Heart right ventricle (tissue), 16 donors: Measurements from ENCODE around the gene CTRB1. TPM values are rescaled to one million over a fixed set of nuclear protein-coding genes. Genes with fewer than 3 reads are reported as not detected.
"Not testable (repeated sequence)": the region's sequence is repeated elsewhere in the genome, so short reads cannot be mapped to it uniquely, and the experiment has no call there.

ENCODE experiments used
- ATAC-seq, 8 donors: fragments of 200-7000 bp; cut with Tn5 transposase; one replicate each; pipeline ENCODE4 v1.9.1; 2020; ENCODE audit warnings: mild to moderate bottlenecking in 8 of 8, moderate library complexity in 8 of 8, moderate number of reproducible peaks in 1 of 8
- DNase-seq, 2 donors: peaks; one replicate each; pipeline ENCODE4 v3.0.0-alpha.2; 2020
- H3K27ac ChIP-seq, 10 donors: fragments of 200-600 bp; sonication (generic) in 2 of 10; one replicate each; pipeline versions ENCODE4 v1.5.0 to v1.8.0; 2020 to 2022; ENCODE audit warnings: mild to moderate bottlenecking in 3 of 10
- H3K27me3 ChIP-seq, 7 donors: fragments of 200-600 bp; one replicate each; pipeline ENCODE4 v1.8.0; 2021 to 2022; ENCODE audit warnings: mild to moderate bottlenecking in 2 of 7
- H3K36me3 ChIP-seq, 9 donors: fragments of 200-600 bp; sonication (generic) in 1 of 9; one replicate each; pipeline versions ENCODE4 v1.5.0 to v1.8.0; 2020 to 2022; ENCODE audit warnings: mild to moderate bottlenecking in 2 of 9
- H3K4me1 ChIP-seq, 9 donors: fragments of 200-600 bp; sonication (generic) in 1 of 9; one replicate each; pipeline versions ENCODE4 v1.5.0 to v1.8.0; 2020 to 2022; ENCODE audit warnings: mild to moderate bottlenecking in 4 of 9
- H3K4me3 ChIP-seq, 10 donors: fragments of 200-600 bp; sonication (generic) in 2 of 10; one replicate each; pipeline versions ENCODE4 v1.5.0 to v1.8.0; 2020 to 2022; ENCODE audit warnings: mild to moderate bottlenecking in 7 of 10, moderate library complexity in 2 of 10
- H3K9me3 ChIP-seq, 11 donors: fragments of 200-600 bp in 10 of 11; sonication (generic) in 2 of 11; one replicate each; pipeline versions ENCODE4 v1.5.0 to v1.8.0; 2013 to 2022; ENCODE audit warnings: mild to moderate bottlenecking in 2 of 11, control low read depth in 1 of 11, moderate library complexity in 1 of 11
- CTCF ChIP-seq, 9 donors: fragments of 200-600 bp; sonication (generic) in 2 of 9; IDR thresholded peaks; one replicate each; pipeline versions ENCODE4 v1.5.0 to v1.8.0; 2021 to 2022; ENCODE audit warnings: antibody characterized with exemption in 9 of 9, mild to moderate bottlenecking in 5 of 9, moderate library complexity in 1 of 9
- WGBS, 2 donors: extraction: QIAGEN DNeasy Blood & Tissue Kit; methylation state at CpG; one replicate each; pipeline ENCODE4 v1.1.7; 2013; ENCODE audit warnings: inconsistent platforms in 1 of 2; 5-methylcytosine and 5-hydroxymethylcytosine counted together
- intact Hi-C, 10 donors: fragments of 100-400 bp; cut with DNase I; formaldehyde crosslinking; loops; one replicate each; pipeline versions ENCODE4 v1.11.1 to v1.14.2; 2022
- polyA plus RNA-seq, 2 donors: library from polyadenylated mRNA; stranded (reverse); fragments of 200-250 nt; gene quantifications; one replicate each; pipeline ENCODE4 v1.2.3, GENCODE V29; 2013
- total RNA-seq, 10 donors: library from RNA; stranded (reverse); fragmentation: NEBNext Ultra II Directional in 3 of 10; extraction: Animal tissue kit (Norgen Biotek cat#: 25700) in 3 of 10; gene quantifications; one replicate each; pipeline versions ENCODE4 v1.2.1 to v1.2.4, GENCODE V29; 2021 to 2023
- donor health status: Arrhythmogenic right ventricular cardiomyopathy.
- donor health status: ischemic (EF 13 %, LVEDD 7.1; RV severe dilation, severe dysfunction).
- donor health status: healthy with polysubstance abuse.
- donor health status: DM: no; HTN: yes; CAD: no.
- donor health status: DM: no; HTN: no; CAD: no.
- donor health status: ischemic (EF 25% LVEDD 6.9; RV normal size, moderate dysfunction).
- donor health status: ischemic (EF 25% LVEDD 5.7; RV mildly dilated, moderate dysfunction).
- donor health status: healthy.
- donor health status: DM: yes; HTN: yes; CAD: no.
- donor health status: Ischemic cardiomyopathy.
- donor health status: ischemic (EF 35%, LVEDD 5.7; RV mildly dilated, moderate dysfunction).
- donor health status: nonischemic (EF 11% LVEDD 7.7; RV severe dilation, severe dysfunction).
- donor health status: DM: yes; HTN: yes; CAD: no.
- donor health status: PGD.
- donor health status: ischemic (EF 29% LVEDD 5.4; RV normal size, mild dysfunction).
- donor health status: nonischemic (EF 23%, LVEDD 6.1; RV moderate dilation, normal function).

CTRB1 gene
- total and polyA plus RNA-seq, 12 donors: 1.0 to 3.8 (median 2.4) TPM; not detected in 4

GRCh38 chr16:75239542-75240122 lies 20.8 kb downstream of the CTRB1 start:
- peaks cover 0 to 29% (median 0%) of the 10 kb centered on the region in 7 donors for H3K27me3 ChIP-seq
- ATAC-seq: no peak
- no peak for DNase-seq
- TF ChIP-seq CTCF (IDR thresholded peaks at IDR 0.05): no peak
- H3K4me3 ChIP-seq: no peak overlapping the region
- H3K4me1 ChIP-seq: peaks cover 41 to 87% (median 65%) of the 10 kb centered on the region in 9 donors
- intact Hi-C loops: loop anchor here in 6 of 10 donors (5.0 to 10.0 kb wide), 4 partner anchors 65 to 85 kb away; no protein-coding TSS in a partner anchor
- WGBS, 2 donors: 72 to 77% methylated on average over 19 of the region's 19 CpGs
- H3K27ac ChIP-seq: peak overlapping the region; percentile 59 to 90 (median 84)
- no peaks in the 10 kb centered on the region for H3K9me3 ChIP-seq
- peaks cover 0 to 74% (median 23%) of the 10 kb centered on the region in 9 donors for H3K36me3 ChIP-seq

GRCh38 chr16:75240633-75241032 lies 21.8 kb downstream of the CTRB1 start:
- 56 to 65% methylated on average over 7 of the region's 7 CpGs for WGBS, 2 donors
- intact Hi-C loops, H3K9me3 ChIP-seq, ATAC-seq, H3K4me3 ChIP-seq, DNase-seq: not testable (repeated sequence)
- Histone ChIP-seq H3K27ac (peak overlapping the region in 7 of 10 donors; percentile 31 to 89 (median 84)), H3K36me3 (peaks cover 0 to 64% (median 13%) of the 10 kb centered on the region in 9 donors), H3K4me1 (peaks cover 50 to 90% (median 74%) of the 10 kb centered on the region in 9 donors), H3K27me3 (peaks cover 0 to 29% (median 0%) of the 10 kb centered on the region in 7 donors)

GRCh38 chr16:75241412-75241811 lies 22.6 kb downstream of the CTRB1 start:
- ATAC-seq (no peak), DNase-seq (no peak)
- Histone ChIP-seq H3K36me3 (peaks cover 0 to 57% (median 10%) of the 10 kb centered on the region in 9 donors), H3K4me3 (no peak overlapping the region), H3K4me1 (peaks cover 53 to 98% (median 81%) of the 10 kb centered on the region in 9 donors), H3K9me3 (no peaks in the 10 kb centered on the region), H3K27ac (peak overlapping the region in 1 of 10 donors; percentile 19), H3K27me3 (peaks cover 0 to 29% (median 0%) of the 10 kb centered on the region in 7 donors)
- intact Hi-C loops: no loop called here
- TF ChIP-seq CTCF (IDR thresholded peaks at IDR 0.05): no peak
- 75 to 78% methylated on average over 7 to 8 of the region's 8 CpGs for WGBS, 2 donors

- TF ChIP-seq CTCF (IDR thresholded peaks at IDR 0.05): no peak
- peaks cover 0 to 51% (median 10%) of the 10 kb centered on the region in 9 donors for H3K36me3 ChIP-seq
- 86 to 89% methylated on average over 13 of the region's 13 CpGs for whole genome bisulfite sequencing, 2 donors
- DNase-seq: no peak
- H3K4me1 ChIP-seq: peaks cover 58 to 99% (median 87%) of the 10 kb centered on the region in 9 donors
- no peaks in the 10 kb centered on the region for H3K9me3 ChIP-seq
- H3K4me3 ChIP-seq: no peak overlapping the region
- H3K27ac ChIP-seq: peak overlapping the region in 2 of 10 donors; percentile 19 to 26
- intact Hi-C loops: no loop called here
- H3K27me3 ChIP-seq: peaks cover 0 to 28% (median 0%) of the 10 kb centered on the region in 7 donors
- ATAC-seq: no peak
These were observed 23.2 kb downstream of the CTRB1 start for GRCh38 chr16:75241955-75242354.

GRCh38 chr16:75242436-75243078 lies 23.8 kb downstream of the CTRB1 start:
- H3K4me1 ChIP-seq: peaks cover 61 to 99% (median 87%) of the 10 kb centered on the region in 9 donors
- peak overlapping the region in 4 of 10 donors; percentile 24 to 98 (median 94) for H3K27ac ChIP-seq
- H3K4me3 ChIP-seq, DNase-seq, H3K9me3 ChIP-seq, ATAC-seq, intact Hi-C loops: not testable (repeated sequence)
- peaks cover 0 to 22% (median 0%) of the 10 kb centered on the region in 7 donors for H3K27me3 ChIP-seq
- peaks cover 0 to 46% (median 10%) of the 10 kb centered on the region in 9 donors for H3K36me3 ChIP-seq
- 84 to 86% methylated on average over 27 of the region's 27 CpGs for WGBS, 2 donors
